Stimulated activated CD4-positive, alpha-beta T cell treated with anti-CD3 and anti-CD28 coated beads, Interleukin-15, amount 100 ng/mL, for 24 hours (primary cell): ENCODE data around the gene TREML4.
"Not testable (repeated sequence)": the region's sequence is repeated elsewhere in the genome, so short reads cannot be mapped to it uniquely, and the experiment has no call there.

Source experiments
- DNase-seq: peaks from one replicate; pipeline ENCODE4 v3.0.0-alpha.2; 2020

Gene TREML4, protein sequence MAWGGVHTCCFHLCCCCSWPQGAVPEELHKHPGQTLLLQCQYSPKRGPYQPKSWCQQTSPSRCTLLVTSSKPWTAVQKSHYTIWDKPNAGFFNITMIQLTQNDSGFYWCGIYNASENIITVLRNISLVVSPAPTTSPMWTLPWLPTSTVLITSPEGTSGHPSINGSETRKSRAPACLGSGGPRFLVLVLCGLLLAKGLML

DNA sequence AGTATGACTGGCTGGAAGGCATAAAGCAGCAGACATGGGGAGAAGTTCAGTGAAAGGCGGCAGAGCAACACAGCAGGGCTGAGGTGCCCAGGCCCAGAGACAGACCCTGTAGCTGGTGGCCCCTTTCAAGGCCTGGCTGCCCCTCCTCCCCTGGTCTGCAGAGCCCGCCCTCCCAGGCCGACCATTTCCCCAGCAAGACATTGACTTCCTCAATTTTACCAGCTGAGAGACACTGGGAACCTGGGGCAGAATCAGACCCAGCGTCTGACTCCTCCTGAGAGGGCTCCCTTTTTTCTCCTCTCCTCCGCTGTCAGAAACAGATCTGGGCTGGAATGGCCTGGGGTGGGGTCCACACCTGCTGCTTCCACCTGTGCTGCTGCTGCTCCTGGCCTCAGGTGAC is at the start of gene TREML4:
Gene TREML4 (plus strand): TSS at position 254 of the 400 bp plus-strand sequence. CDS start 79 bp downstream, at position 333.
- DNase-seq = no peak

DNA sequence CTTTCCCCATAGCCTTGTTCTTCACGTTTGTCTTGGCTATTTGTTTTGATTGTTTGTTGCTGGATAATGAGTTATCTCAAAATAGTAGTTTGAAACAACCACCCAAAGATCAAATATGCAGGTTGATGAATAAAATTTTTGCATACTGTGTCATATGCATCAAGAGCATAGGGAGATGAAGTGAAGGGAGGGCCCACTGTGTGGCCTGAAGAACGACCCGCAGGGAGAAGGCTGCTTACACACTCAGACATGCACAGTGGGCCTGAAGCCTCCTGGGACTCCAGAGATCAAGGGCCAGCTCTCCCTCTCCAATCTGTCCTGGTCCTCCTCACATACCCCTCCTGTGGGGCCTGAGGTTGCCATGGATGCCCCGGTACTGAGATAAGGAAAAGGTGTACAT is 49.0 kb upstream of the TREML4 start:
- DNase-seq = no peak

DNA sequence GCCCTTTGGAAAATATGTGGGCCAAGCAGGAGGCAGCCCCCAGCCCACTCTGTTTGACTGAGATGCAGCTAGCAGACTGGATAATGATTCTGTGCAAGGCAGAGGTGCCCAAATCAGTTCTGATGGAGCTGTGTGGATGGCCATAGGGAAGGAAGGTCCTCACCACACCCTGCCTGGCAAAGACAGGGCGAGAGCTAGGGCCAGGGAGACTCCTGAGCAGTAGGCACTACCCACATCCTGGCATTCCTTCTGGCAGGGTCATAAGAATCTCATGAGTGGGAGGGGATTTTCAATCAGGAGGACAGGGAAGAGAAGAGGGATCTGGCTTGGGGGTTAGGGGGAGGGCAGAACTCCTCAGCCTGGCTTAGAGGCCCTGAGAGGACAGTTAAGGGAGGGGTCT is 46.6 kb upstream of the TREML4 start:
- DNase-seq = no peak

DNA sequence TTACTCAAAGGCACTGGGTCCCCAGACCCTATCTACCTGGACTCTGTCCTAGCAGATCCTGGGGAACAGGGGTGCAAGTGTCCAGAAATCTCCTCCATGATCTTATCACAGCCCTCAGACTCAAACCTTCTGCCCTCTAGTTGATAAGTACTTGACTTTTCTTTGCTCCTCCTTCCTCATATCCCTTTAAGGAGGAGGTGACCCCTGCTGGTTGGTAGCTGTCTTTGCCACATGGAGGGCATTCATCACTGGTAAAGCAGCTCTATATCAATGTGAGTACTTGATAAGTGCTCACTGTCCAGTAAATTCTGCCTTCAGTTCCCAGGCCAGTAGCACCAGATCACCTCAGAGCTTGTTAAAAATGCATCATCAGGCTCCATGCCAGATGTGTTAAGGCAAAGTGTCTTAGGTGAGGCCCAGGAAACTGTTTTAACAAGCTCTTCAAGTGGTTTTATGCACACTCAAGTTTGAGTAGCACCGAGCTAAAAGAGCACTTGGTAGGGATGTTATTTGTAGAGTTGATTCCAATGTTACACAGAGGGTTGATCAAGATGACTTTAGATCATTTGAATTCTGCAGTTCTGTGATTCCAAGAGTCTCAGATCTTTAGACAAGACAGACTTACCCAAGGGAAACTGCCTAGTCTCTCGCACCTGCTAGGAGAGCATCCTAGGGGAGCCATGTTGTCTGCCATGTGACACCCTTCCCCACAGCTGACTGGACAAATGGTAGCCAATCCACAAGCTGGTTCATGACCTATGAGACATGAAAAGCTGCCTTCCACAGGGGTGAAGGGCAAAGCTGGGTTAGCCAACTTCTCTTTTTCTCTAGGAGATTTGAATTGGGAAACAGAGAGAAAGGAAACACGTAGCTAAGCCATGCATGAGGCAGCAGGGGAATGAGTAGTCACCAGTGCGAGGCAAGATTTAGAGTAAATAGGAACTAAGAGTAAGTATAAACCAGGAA is 45.8 kb upstream of the TREML4 start:
- DNase-seq = peak; percentile 44

DNA sequence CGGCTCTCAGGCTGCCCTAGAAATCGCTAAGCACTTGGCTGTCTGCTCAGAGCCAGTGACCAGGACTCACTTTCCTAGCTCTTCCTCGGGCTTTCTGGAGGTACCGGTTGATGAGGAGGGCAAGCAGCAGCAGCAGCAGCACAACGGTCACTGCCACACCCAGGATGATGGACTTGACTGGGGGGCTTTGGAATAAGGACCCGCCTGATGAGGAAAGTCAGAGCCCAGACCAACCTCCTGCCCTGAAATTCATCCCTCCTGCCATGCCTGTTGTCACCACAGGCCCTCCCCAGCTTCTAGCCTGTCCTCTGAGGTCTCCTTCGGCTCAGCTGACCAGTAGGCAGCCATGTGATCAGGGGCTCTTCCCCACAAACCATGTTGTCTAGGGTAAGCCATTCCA is 43.4 kb upstream of the TREML4 start:
- DNase-seq = no peak

DNA sequence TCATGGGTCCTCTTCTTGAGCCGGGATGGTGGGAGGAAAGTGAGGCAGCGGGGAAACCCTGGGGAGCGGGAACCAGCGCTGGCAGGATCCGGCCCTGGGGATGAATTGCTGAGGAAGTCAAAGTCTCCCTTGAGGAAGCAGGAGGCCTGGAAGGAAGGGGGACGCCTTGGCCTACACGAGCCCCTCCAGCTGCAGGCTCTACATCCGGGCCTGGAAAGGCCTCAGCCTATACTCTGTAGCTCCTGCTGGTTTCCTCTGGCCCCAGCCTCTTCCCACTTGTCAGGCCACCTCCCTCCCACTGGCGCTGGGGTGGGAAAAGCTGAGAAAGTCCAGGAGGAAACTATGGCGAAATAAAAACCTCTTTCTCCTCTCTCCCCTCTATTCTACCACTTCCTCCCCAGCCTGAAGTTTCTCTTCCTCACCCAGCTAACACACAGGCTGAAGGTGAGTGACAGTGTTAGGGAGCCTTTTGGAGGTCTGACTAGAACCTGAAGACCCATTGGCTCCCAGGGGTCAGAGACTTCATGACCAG is 42.1 kb upstream of the TREML4 start:
- no peak for DNase-seq

DNA sequence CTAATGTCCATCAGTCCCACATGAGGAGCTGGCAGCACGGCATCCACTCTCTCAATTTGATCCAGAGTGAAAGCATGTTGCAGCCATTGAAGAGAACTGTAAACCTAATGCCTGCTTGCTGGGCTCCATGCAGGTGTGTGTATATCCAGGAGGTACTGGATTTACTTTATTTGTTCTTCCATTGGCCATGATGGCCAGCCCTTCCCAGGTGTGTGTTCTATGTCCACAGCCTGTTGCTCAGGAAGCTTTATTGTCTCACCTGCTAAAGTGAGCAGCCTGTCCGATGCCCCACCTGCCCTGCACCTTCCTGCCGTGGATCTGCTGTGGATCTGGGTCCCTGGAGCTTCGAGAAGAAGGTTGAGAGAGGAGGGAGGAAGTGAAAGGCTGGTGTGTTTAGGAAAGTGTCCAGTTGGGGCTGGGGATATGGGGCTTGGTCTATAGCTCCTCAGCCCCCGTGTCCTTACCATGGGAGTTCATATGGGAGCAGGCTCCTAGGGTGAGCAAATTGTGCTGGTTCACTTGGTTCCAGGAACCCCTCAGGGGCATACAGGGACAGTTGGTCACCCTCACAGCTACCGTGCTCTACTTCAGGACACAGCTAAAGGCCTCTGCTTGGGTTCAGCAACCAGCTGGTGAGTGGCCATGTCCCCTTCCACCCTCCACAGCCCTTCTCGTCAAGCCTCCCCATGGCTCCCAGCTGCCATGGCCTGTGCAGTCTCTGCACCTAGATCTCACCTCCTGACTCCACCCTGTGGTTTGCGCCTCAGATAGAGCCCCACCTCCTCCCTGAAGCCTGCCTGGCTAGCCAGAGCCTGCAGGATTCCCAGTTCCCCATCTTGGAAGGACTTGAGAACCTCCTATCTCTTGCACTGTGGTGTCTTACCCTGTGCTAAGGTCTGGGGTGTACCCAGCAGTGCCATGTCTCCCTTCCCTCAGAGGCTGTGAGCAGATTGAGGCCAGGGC is 39.9 kb upstream of the TREML4 start:
- no peak for DNase-seq

DNA sequence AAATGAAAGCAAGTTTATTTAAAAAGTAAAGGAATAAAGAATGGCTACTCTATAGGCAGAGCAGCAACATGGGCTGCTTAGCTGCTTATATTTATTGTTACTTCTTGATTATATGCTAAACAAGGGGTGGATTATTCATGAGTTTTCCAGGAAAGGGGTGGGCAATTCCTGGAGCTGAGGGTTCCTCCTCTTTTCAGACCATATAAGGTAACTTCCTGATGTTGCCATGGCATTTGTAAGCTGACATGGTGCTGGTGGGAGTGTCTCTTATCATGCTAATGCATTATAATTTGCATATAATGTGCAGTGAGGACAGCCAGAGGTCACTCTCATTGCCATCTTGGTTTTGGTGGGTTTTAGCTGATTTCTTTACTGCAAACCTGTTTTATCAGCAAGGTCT is 39.1 kb upstream of the TREML4 start:
- DNase-seq = not testable (repeated sequence)

DNA sequence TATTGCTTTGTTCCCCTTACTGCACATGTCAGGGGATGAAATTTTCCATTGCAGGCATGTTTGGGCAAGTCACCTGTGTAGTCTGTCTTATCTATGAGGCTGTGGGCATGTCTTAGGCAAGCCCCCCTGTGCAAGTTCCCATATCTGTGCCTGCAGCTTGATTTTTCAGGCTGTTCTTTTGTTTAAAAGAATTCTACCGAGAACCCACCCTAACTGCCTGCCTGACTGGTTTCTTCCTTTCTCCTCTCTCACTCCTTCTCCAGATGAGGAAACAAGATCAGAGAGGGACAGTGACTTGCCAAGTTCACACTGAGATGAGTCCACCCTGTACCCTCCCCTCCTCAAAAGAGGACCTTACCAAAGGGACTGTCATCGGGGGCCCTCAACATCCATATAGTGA is 38.2 kb upstream of the TREML4 start:
- no peak for DNase-seq

DNA sequence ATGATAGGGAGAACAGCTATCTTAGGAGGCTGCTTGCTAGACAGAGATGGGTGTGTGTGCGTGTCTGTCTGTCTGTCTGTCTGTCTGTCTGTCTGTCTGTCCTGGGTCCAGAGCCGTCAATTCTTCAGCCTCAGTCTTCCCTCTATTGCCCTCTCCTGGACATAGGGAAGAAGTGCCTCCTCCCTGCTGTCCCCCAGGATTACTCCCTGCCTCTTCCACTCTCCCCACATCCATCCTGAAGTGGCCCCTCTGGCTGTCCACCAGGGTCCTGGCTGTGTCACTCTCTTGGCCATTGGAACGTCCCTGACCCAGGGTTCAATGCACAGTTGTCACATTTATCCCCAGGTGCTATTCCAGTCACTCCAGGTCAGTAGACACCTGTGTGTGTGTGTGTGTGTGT is 37.4 kb upstream of the TREML4 start:
- no peak for DNase-seq

DNA sequence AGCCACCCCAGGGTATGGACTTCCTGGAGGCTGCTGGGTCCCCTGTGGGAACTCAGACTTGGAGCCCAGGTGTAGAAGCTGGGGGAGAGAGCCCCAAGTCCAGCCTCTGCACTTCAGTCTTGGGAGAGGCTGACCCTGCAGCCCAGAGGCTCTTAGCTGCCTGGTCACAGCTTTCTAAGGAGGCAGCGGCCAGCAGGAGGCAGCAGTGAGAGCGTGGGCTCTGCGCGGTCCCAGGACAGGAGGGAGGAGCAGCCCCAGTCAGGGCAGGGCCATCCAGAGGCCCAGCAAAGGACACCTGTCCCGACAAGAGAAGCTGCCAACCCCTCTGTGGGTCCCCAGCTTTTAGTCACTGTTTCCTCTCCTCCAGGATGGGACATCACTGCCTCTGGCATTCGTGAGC is 36.6 kb upstream of the TREML4 start:
- DNase-seq = peak; percentile 63

DNA sequence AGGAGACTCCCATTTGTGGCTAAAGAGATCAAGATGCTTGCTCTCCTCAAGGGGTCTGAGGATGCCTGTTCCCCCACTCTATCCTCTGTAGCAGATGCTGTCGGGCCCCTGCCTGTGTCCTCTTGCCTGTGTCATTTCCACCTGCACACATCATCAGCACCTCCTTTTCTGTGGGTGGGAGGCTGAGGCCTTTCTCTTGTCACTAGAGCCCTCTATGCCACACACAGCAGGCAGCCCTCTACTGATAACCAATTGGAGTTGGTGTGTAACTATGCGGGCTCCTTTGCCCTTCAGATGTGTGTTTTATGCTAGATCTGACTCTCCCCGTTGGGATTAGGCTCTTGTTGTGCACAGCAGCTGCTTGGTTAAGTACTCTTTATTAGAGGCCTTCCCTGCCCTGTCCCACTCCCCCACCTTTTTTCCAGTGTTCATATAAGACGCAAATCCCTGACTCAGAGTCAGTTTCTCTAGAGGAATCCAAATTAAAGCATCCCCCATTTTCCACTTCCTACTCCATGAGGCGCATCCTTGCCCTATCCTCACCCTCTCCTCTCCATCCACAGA is 34.9 kb upstream of the TREML4 start:
- DNase-seq = no peak

DNA sequence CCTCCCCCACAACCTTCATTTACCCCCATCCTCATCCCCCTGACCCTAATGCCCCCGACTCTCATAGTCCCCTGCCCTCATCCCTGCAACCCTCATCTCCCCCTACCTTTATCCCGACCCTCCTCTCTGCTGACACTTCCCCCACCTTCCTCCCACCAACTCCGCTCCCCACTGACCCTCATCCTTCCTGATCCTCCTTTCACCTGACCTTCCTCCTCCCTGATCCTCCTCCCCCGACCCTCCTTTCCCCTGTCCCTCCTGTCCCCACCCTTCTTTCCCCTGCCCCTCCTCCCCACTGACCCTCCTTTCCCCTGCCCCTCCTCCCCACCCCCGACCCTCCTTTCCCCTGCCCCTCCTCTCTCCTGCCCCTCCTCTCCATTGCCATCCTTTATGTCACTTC is 34.3 kb upstream of the TREML4 start:
- DNase-seq = no peak

DNA sequence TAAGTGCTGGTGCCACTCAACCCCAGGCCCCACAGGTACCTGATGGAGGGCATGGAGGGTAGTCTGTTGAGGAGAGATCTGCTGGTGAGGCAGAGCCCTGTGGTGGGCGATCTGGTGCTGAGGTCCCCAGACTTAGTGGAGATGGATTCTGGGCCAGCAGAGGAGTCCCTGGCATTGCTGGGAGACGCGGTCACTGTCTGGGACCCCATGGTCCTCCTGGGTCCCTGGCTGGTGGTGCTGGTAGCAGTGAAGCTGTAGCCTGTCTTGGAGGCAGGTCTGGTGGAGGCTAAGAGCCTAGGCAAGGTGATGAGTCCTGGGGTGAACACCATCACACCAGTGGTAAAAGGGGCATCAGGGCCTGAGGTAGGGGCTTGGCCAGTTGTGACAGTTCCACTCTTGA is 33.8 kb upstream of the TREML4 start:
- DNase-seq = no peak

DNA sequence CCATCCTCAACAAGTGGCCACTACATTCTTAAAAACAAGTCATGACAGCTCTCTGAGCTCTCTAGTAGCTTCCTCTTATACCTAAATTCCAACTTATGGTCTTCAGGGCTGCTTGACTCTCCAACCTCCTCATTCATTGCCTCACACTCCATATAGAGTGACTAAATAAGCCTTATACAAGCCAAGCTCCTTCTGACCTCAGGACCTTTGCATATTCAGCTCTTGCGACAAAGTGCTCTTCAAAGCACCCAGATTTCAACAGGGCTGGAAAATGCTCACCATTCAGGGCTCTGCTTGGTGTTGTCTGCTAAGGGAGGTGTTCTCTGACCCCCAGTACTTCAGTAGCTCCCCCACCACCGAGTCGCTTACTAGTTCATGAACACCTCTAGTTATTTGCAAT is 30.9 kb upstream of the TREML4 start:
- no peak for DNase-seq

DNA sequence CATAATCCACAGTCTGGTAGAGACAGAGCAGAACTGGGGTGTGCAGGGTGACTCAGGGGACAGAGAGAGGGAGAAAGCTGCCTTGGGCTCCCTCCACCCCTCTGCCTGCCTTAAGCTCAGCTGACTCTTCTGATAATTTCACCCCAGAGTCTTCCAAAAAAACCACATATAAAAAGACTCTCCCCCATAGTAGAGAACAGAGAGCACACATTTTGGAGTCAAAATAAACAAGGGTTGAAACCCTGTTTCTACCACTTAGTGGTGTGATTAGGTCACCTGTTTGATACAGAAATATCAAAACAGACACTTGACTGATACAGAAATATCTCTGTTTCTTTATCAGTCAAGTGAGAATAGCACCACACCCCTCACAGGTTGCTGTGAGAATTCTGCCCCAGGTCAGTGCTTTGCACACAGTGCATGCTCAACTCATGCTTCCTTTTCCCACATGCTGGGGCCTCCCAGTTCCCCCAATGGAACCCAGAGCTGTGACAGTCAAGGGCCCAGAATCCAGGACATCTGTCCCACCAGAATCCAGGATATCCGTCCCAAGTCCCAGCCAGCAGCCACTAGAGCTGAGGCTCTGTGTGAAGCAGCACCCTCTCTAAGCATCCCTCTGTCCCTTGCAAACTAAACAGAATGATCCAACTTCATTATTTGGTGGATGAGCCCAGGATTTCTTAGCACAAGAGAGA is 28.4 kb upstream of the TREML4 start:
- DNase-seq = peak; percentile 46

DNA sequence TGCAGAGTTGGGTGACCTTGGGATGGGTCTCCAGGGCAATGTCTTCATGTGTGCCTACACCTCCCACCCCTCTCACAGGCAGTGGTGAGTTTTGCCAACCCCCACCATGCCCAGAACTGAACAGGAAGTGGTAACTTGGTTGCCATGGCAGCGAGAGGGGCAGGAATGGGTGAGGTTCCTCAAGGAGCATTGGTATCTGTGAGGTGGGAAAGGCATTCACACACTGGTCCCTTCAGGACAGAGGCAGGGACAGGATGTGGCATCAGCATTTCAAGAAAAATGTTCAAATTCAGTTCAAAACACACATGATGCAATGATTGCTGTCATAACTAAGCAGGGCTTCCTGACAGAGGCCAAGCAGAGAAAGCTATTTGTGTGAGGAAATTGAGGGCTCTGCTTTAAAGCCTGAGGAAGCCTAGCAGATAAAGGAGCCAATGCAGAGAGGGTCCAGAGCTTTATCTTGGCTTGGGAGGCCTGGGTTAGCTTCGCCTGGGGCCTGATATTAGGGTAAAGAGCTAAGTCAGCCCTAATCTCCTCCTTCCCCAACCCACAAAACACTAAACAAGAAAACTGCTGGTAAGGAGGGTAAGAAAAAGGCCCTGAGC is 27.8 kb upstream of the TREML4 start:
- peak; percentile 59 for DNase-seq

DNA sequence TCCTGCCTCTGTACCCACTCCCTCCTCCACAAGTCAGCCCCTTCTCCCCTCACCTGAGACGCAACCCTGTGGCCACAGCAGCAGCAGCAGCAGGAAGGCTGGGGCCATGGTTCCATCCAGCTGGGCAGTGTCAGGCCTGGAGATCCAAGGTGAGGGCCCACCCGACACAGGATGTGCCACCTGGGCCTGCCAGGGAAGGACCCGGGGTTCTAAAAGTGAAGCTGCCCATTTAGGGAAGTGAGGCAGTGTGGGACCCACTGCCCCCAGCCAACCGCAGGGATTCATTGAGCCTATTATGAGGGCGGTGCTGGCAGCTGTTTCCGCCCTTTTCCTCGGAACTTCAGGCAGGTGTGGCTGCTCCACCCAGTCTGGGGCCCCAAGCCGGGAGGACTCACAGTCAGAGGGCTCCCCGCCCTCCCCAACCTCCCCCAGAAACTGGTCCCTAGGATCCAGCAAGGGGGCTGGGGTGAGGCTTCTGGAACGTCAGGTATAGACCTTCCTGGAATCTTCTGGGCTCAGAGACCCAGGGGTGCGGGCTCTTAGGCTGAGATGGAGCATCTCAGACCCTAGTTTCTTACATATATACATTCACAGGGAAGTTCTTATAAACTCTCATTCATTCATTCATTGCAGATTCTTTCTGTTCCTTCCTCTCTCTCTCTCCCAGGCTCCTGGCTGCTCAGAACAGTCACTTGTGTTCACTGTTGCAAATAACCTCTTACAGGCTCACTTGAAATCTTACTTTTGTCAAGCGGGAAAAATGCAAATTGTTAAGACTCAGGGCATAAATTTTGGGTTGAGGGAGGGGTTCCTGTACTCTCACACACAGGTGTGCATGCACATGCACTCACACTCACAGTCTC is 27.0 kb upstream of the TREML4 start, which contains the start of gene TREML2:
Gene TREML2 (minus strand): TSS at position 249 of the 863 bp plus-strand sequence. CDS start 141 bp downstream, at position 108.
- DNase-seq = peak; percentile 51

DNA sequence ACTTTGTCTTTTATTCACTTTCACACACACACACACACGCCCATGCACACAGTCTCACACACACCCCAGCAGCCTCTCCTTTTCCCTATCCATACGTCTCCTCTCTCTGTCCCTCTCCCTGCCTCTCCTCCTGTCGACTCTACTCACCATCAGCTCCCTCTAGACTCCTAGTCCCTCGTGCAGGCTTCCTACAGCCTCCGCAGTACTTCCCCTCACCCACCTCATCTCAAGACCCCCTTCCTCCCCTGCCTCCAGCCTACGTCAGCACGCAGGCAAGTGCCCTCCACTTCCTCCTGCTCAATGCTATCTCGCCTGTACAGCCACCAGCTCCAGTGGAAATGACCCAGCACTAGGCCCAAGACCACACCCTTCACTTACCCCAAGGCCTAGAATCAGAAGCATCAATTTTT is 26.4 kb upstream of the TREML4 start:
- no peak for DNase-seq

DNA sequence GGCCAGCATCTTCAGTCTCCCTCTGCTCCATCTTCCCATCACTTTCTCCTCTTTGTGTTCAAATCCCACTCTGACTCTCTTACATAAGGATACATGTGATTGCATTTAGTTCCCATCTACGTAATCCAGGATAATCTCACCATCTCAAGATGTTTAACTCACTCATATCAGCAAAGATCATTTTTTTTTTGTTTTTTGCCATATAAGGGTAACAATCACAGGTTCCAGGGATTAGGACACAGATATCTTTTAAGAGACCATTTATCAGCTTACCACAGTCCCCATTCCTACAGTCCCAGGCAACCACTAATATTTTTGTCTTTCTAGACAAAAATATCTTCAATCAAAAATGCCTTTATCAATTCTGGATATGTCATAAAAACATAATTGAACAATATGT is 24.0 kb upstream of the TREML4 start:
- DNase-seq = no peak
